PC-3 (cell line): ENCODE measurements around the gene TEX52. TPM values are rescaled to one million over a fixed set of nuclear protein-coding genes. Genes with fewer than 3 reads are reported as not detected.
"Not testable (repeated sequence)": the region's sequence is repeated elsewhere in the genome, so short reads cannot be mapped to it uniquely, and the experiment has no call there.

Experiments used
- ATAC-seq: fragments of 200-7000 bp; cut with Tn5 transposase; 2 replicates; pipeline ENCODE4 v1.9.1; 2020; ENCODE audit warnings: mild to moderate bottlenecking, moderate library complexity
- BruUV-seq: library from RNA; stranded (reverse); fragments of 400-500 nt; replicated peaks from 2 replicates; lab custom pipeline; 2021; lab: Mats Ljungman, UMichigan
- CTCF ChIA-PET: fragments of 300-600 bp; sonication (Branson Sonifier 250); formaldehyde crosslinking; loops from one replicate; lab custom pipeline; 2022; ENCODE audit warnings: antibody characterized with exemption; lab: Charles Lee
- POLR2A ChIA-PET: fragments of 300-600 bp; sonication (Branson Sonifier 250); formaldehyde crosslinking; loops from one replicate; lab custom pipeline; 2022; ENCODE audit warnings: antibody characterized with exemption; ENCODE audit not compliant: unreplicated experiment; lab: Charles Lee
- DNase-seq: peaks from one replicate; pipeline ENCODE4 v3.0.0-alpha.2; 2015
- H2AFZ ChIP-seq: fragments of 300-600 bp; sonication (generic); 2 replicates; pipeline ENCODE4 v1.6.0; 2016; ENCODE audit warnings: antibody characterized with exemption, low read length
- H3F3A ChIP-seq: fragments of 300-600 bp; sonication (generic); one replicate; pipeline ENCODE4 v1.6.0; 2017; ENCODE audit warnings: antibody characterized with exemption, low read length, control low read depth, mild to moderate bottlenecking; ENCODE audit not compliant: unreplicated experiment
- H3K27ac ChIP-seq: fragments of 300-600 bp; sonication (generic); 2 replicates; pipeline ENCODE4 v1.5.1; 2016; ENCODE audit warnings: mild to moderate bottlenecking, low read length
- H3K27me3 ChIP-seq: fragments of 300-600 bp; sonication (generic); 2 replicates; pipeline ENCODE4 v1.6.1; 2016; ENCODE audit warnings: low read length, mixed read lengths
- H3K36me3 ChIP-seq: fragments of 300-600 bp; sonication (generic); 2 replicates; pipeline ENCODE4 v1.6.1; 2016; ENCODE audit warnings: low read depth, mixed run types, low read length, mixed read lengths
- H3K4me1 ChIP-seq: fragments of 300-600 bp; sonication (generic); 2 replicates; pipeline ENCODE4 v1.5.1; 2016; ENCODE audit warnings: low read length; ENCODE audit not compliant: insufficient read depth
- H3K4me2 ChIP-seq: fragments of 300-600 bp; sonication (generic); 2 replicates; pipeline ENCODE4 v1.6.0; 2016; ENCODE audit warnings: low read length
- H3K4me3 ChIP-seq: fragments of 300-600 bp; sonication (generic); 2 replicates; pipeline ENCODE4 v1.5.1; 2016; ENCODE audit warnings: mild to moderate bottlenecking, low read length, mixed read lengths
- H3K79me2 ChIP-seq: fragments of 300-600 bp; sonication (generic); 2 replicates; pipeline ENCODE4 v1.6.1; 2017; ENCODE audit warnings: low read length, mixed read lengths
- H3K9ac ChIP-seq: fragments of 300-600 bp; sonication (generic); 2 replicates; pipeline ENCODE4 v1.6.0; 2016; ENCODE audit warnings: mild to moderate bottlenecking, low read length
- H3K9me2 ChIP-seq: fragments of 300-600 bp; sonication (generic); replicated peaks from 2 replicates; pipeline ENCODE4 v1.6.1; 2016; ENCODE audit warnings: mixed run types, low read length, mixed read lengths
- H3K9me3 ChIP-seq: fragments of 300-600 bp; sonication (generic); 2 replicates; pipeline ENCODE4 v1.6.1; 2016; ENCODE audit warnings: low read length, mixed read lengths
- H4K20me1 ChIP-seq: fragments of 300-600 bp; sonication (generic); 2 replicates; pipeline ENCODE4 v1.6.1; 2016; ENCODE audit warnings: low read length, mixed read lengths
- CTCF ChIP-seq: fragments of 300-600 bp; sonication (generic); conservative IDR thresholded peaks from 2 replicates; pipeline ENCODE4 v1.5.1; 2017; ENCODE audit warnings: antibody characterized with exemption, low read depth, mild to moderate bottlenecking, low read length
- EZH2 ChIP-seq: fragments of 300-600 bp; sonication (generic); IDR thresholded peaks from one replicate; pipeline ENCODE4 v1.6.1; 2017; ENCODE audit warnings: antibody characterized with exemption, mild to moderate bottlenecking, low read length; ENCODE audit not compliant: unreplicated experiment
- EZH2phosphoT487 ChIP-seq: fragments of 300-600 bp; sonication (generic); IDR thresholded peaks from 2 replicates; pipeline ENCODE4 v1.6.1; 2018; ENCODE audit warnings: mild to moderate bottlenecking, antibody characterized with exemption, low read length, borderline replicate concordance
- intact Hi-C: fragments of 100-400 bp; cut with micrococcal nuclease; formaldehyde crosslinking; loops from 2 replicates; pipeline ENCODE4 v1.9.0; 2023
- total RNA-seq: library from RNA; depleted of rRNA; stranded (reverse); fragments of >200 nt; gene quantifications from 2 replicates; pipeline ENCODE4 v1.2.3, GENCODE V29; 2014

Gene TEX52
- total RNA-seq, 1 experiment from 2014 or later, result not detected

- CTCF ChIA-PET, result no interaction called here
- Histone ChIP-seq H3K9me2 (no peaks in the 10 kb centered on the region), H3K9me3 (no peaks in the 10 kb centered on the region), H3K9ac (no peak overlapping the region), H3K27me3 (no peaks in the 10 kb centered on the region), H4K20me1 (no peaks in the 10 kb centered on the region), H3K4me3 (no peak overlapping the region), H3K4me2 (no peak overlapping the region), H3K4me1 (no peaks in the 10 kb centered on the region), H3K36me3 (peaks cover 49% of the 10 kb centered on the region), H3F3A (no peaks in the 10 kb centered on the region), H3K79me2 (no peaks in the 10 kb centered on the region), H2AFZ (no peak overlapping the region), H3K27ac (no peak overlapping the region)
- POLR2A ChIA-PET, result no interaction called here
- TF ChIP-seq CTCF (no peak), EZH2 (no peak), EZH2phosphoT487 (no peak)
- no peak for ATAC-seq
- no TSS peak for BruUV-seq
- intact Hi-C loops, result no loop called here
- no peak for DNase-seq
Observed at GRCh38 chr12:2864198-2864597, 7.4 kb upstream of the TEX52 start.

DNA sequence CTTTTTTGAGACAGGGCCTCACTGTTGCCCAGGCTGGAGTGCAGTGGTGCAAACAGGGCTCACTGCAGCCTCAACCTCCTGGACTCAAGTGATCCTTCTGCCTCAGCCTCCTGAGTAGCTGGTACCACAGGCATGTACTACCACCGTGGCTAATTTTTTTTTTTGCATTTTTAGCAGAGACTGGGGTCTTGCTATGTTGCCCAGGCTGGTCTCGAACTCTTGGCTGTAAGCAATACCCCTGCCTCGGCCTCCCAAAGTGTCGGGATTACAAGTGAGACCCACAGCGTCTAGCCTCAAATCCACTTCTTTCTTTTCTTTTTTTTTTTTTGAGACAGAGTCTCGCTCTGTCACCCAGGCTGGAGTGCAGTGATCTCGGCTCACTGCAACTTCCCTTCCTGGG is 6.6 kb upstream of the TEX52 start:
- H3F3A ChIP-seq, H3K9me2 ChIP-seq, BruUV-seq, H3K4me3 ChIP-seq, H4K20me1 ChIP-seq, H3K9me3 ChIP-seq, POLR2A ChIA-PET, H3K4me1 ChIP-seq, H3K9ac ChIP-seq, H3K27me3 ChIP-seq, ATAC-seq, H3K4me2 ChIP-seq, H2AFZ ChIP-seq, H3K79me2 ChIP-seq, DNase-seq, intact Hi-C loops, H3K27ac ChIP-seq, CTCF ChIA-PET: not testable (repeated sequence)
- peaks cover 49% of the 10 kb centered on the region for H3K36me3 ChIP-seq

DNA sequence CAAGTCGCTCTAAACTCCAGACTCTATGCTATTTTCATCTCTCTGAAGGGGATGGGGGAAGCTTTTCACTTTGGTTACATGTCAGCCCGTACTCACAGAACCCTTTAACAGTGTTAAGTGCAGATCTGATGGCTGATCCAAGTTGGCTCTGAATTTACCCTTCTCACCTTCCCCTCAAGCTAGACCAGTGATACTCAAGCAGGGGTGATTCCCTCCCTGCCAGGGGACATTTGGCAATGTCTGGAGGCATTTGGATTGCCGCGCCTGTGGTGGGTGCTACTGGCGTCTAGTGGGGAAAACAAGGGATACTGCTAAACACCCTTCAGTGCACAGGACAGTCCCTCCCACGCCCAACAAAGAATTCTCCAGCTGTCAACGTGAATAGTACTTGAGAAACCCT is 6.0 kb upstream of the TEX52 start:
- DNase-seq (no peak), ATAC-seq (no peak)
- H4K20me1 ChIP-seq, result no peaks in the 10 kb centered on the region
- no peak overlapping the region for H2AFZ ChIP-seq
- no peaks in the 10 kb centered on the region for H3K79me2 ChIP-seq
- POLR2A ChIA-PET, result no interaction called here
- H3K27me3 ChIP-seq, result no peaks in the 10 kb centered on the region
- no peak overlapping the region for H3K27ac ChIP-seq
- H3K4me2 ChIP-seq, result no peak overlapping the region
- H3K4me3 ChIP-seq, result no peak overlapping the region
- BruUV-seq, result no TSS peak
- no peaks in the 10 kb centered on the region for H3K4me1 ChIP-seq
- intact Hi-C loops, result no loop called here
- H3K9me3 ChIP-seq, result no peaks in the 10 kb centered on the region
- peaks cover 45% of the 10 kb centered on the region for H3K36me3 ChIP-seq
- CTCF ChIA-PET, result no interaction called here
- no peak overlapping the region for H3K9ac ChIP-seq
- no peaks in the 10 kb centered on the region for H3F3A ChIP-seq
- no peaks in the 10 kb centered on the region for H3K9me2 ChIP-seq
- no peak for TF ChIP-seq CTCF
